Small intestine (tissue), 7 donors: ENCODE data around the gene C16orf74. TPM values are rescaled to one million over a fixed set of nuclear protein-coding genes. Genes with fewer than 3 reads are reported as not detected.

ENCODE experiments used
- DNase-seq, 2 donors: peaks; one replicate each; pipeline versions ENCODE4 v3.0.0 to v3.0.0-alpha.2; 2013
- FAIRE-seq: peaks from 2 replicates; lab custom pipeline; 2012; peaks lifted over from hg19 to GRCh38; lab: Jason Lieb, UNC
- H3K27ac ChIP-seq, 3 donors: one replicate each; pipeline ENCODE4 v1.5.1; 2013; ENCODE audit warnings: low read length in 2 of 3, mild to moderate bottlenecking in 2 of 3, control low read depth in 1 of 3, inconsistent platforms in 1 of 3, low read depth in 1 of 3, moderate library complexity in 1 of 3
- H3K27me3 ChIP-seq, 3 donors: one replicate each; pipeline ENCODE4 v1.6.1; 2013; ENCODE audit warnings: low read length in 3 of 3, inconsistent platforms in 1 of 3; ENCODE audit not compliant: control insufficient read depth in 3 of 3, insufficient read depth in 3 of 3
- H3K36me3 ChIP-seq, 3 donors: one replicate each; pipeline ENCODE4 v1.6.1; 2013; ENCODE audit warnings: low read length in 3 of 3, inconsistent platforms in 1 of 3, low read depth in 1 of 3, mild to moderate bottlenecking in 1 of 3, moderate library complexity in 1 of 3; ENCODE audit not compliant: control insufficient read depth in 3 of 3, insufficient read depth in 2 of 3
- H3K4me1 ChIP-seq, 3 donors: one replicate each; pipeline ENCODE4 v1.6.1; 2013; ENCODE audit warnings: low read length in 2 of 3, inconsistent platforms in 1 of 3, low read depth in 1 of 3, mild to moderate bottlenecking in 1 of 3, moderate library complexity in 1 of 3; ENCODE audit not compliant: control insufficient read depth in 3 of 3, insufficient read depth in 2 of 3
- H3K4me3 ChIP-seq, 3 donors: one replicate each; pipeline ENCODE4 v1.5.1; 2013; ENCODE audit warnings: low read length in 3 of 3, control low read depth in 1 of 3, inconsistent platforms in 1 of 3, low read depth in 1 of 3, mild to moderate bottlenecking in 1 of 3, moderate library complexity in 1 of 3
- H3K9me3 ChIP-seq, 2 donors: one replicate each; pipeline ENCODE4 v1.6.1; 2013; ENCODE audit warnings: low read depth in 1 of 2, low read length in 1 of 2; ENCODE audit not compliant: control insufficient read depth in 2 of 2, insufficient read depth in 1 of 2
- WGBS, 3 donors: extraction: QIAGEN DNeasy Blood & Tissue Kit; methylation state at CpG; one replicate each; pipeline ENCODE4 v1.1.7; 2013; 5-methylcytosine and 5-hydroxymethylcytosine counted together
- polyA plus RNA-seq, 4 donors: library from polyadenylated mRNA; stranded (reverse) in 3 of 4; unstranded in 1 of 4; fragments of 200-250 nt in 3 of 4; fragments of 120-200 nt in 1 of 4; gene quantifications; one replicate each; pipeline versions ENCODE4 v1.2.1 to v1.2.3, GENCODE V29; 2013
- donor health status: healthy with polysubstance abuse.
- donor health status: control.
- donor health status: control.
- donor health status: Bipolar disorder and iron deficiency.
- donor health status: healthy.

The C16orf74 gene
- polyA plus RNA-seq, 4 donors = 1.2 to 5.6 (median 4.9) TPM; not detected in 1

- Histone ChIP-seq H3K9me3 (no peaks in the 10 kb centered on the region), H3K36me3 (no peaks in the 10 kb centered on the region), H3K4me1 (peaks cover 0 to 32% (median 3%) of the 10 kb centered on the region in 3 donors), H3K27ac (no peak overlapping the region), H3K27me3 (peaks cover 2 to 55% (median 4%) of the 10 kb centered on the region in 3 donors), H3K4me3 (no peak overlapping the region)
- no peak for FAIRE-seq
- DNase-seq = peak; percentile 32 to 67
- WGBS, 3 donors = 19 to 43% (median 33%) methylated on average over 21 of the region's 21 CpGs
These were observed 1.9 kb upstream of the C16orf74 start for GRCh38 chr16:85752511-85753420.

GRCh38 chr16:85751698-85752501 lies 1.0 kb upstream of the C16orf74 start:
- FAIRE-seq = no peak

GRCh38 chr16:85750146-85750826 lies 610 bp downstream of the C16orf74 start:
- Histone ChIP-seq H3K27me3 (peaks cover 2 to 53% (median 4%) of the 10 kb centered on the region in 3 donors), H3K4me1 (peaks cover 0 to 32% (median 3%) of the 10 kb centered on the region in 3 donors), H3K9me3 (no peaks in the 10 kb centered on the region), H3K27ac (no peak overlapping the region), H3K4me3 (peak overlapping the region; percentile 17 to 52 (median 23)), H3K36me3 (peaks cover 0 to 2% (median 0%) of the 10 kb centered on the region in 3 donors)
- DNase-seq = peak in 1 of 2 donors; percentile 69
- FAIRE-seq = no peak
- WGBS, 3 donors = 1 to 4% (median 2%) methylated on average over 49 to 51 of the region's 51 CpGs

More at GRCh38 chr16:85751698-85752501, 1.0 kb upstream of the C16orf74 start:
- 21 to 39% (median 27%) methylated on average over 15 of the region's 15 CpGs for WGBS, 3 donors
- no peak for DNase-seq
- Histone ChIP-seq H3K27ac (no peak overlapping the region), H3K4me3 (peak overlapping the region in 1 of 3 donors; percentile 52), H3K4me1 (peaks cover 0 to 32% (median 3%) of the 10 kb centered on the region in 3 donors), H3K27me3 (peaks cover 2 to 55% (median 4%) of the 10 kb centered on the region in 3 donors), H3K9me3 (no peaks in the 10 kb centered on the region), H3K36me3 (no peaks in the 10 kb centered on the region)

GRCh38 chr16:85749771-85750145 lies 1.1 kb downstream of the C16orf74 start:
- Histone ChIP-seq H3K4me3 (peak overlapping the region in 1 of 3 donors; percentile 23), H3K9me3 (no peaks in the 10 kb centered on the region), H3K36me3 (peaks cover 0 to 2% (median 0%) of the 10 kb centered on the region in 3 donors), H3K27ac (no peak overlapping the region), H3K4me1 (peaks cover 0 to 32% (median 3%) of the 10 kb centered on the region in 3 donors), H3K27me3 (peaks cover 2 to 53% (median 4%) of the 10 kb centered on the region in 3 donors)
- FAIRE-seq (no peak), DNase-seq (no peak)
- 10 to 28% (median 22%) methylated on average over 13 to 14 of the region's 14 CpGs for WGBS, 3 donors

GRCh38 chr16:85746460-85747215 lies 4.3 kb downstream of the C16orf74 start:
- 70 to 80% (median 76%) methylated on average over 13 of the region's 13 CpGs for WGBS, 3 donors
- Histone ChIP-seq H3K4me1 (peaks cover 0 to 15% (median 3%) of the 10 kb centered on the region in 3 donors), H3K27ac (no peak overlapping the region), H3K36me3 (peaks cover 0 to 2% (median 0%) of the 10 kb centered on the region in 3 donors), H3K9me3 (no peaks in the 10 kb centered on the region), H3K27me3 (peaks cover under 1 to 26% (median 2%) of the 10 kb centered on the region in 3 donors), H3K4me3 (no peak overlapping the region)
- DNase-seq = no peak
- no peak for FAIRE-seq

GRCh38 chr16:85738923-85739715 lies 11.8 kb downstream of the C16orf74 start:
- 57 to 66% (median 58%) methylated on average over 13 of the region's 13 CpGs for WGBS, 3 donors
- Histone ChIP-seq H3K36me3 (peaks cover 0 to 6% (median 0%) of the 10 kb centered on the region in 3 donors), H3K4me1 (peaks cover 0 to 13% (median 0%) of the 10 kb centered on the region in 3 donors), H3K9me3 (no peaks in the 10 kb centered on the region), H3K4me3 (no peak overlapping the region), H3K27me3 (peaks cover 0 to 3% (median 0%) of the 10 kb centered on the region in 3 donors), H3K27ac (no peak overlapping the region)
- FAIRE-seq (no peak), DNase-seq (no peak)

GRCh38 chr16:85736921-85737320 lies 14.0 kb downstream of the C16orf74 start:
- Histone ChIP-seq H3K27ac (no peak overlapping the region), H3K27me3 (peaks cover 0 to 3% (median 0%) of the 10 kb centered on the region in 3 donors), H3K9me3 (no peaks in the 10 kb centered on the region), H3K4me3 (no peak overlapping the region), H3K4me1 (peaks cover 0 to 30% (median 0%) of the 10 kb centered on the region in 3 donors), H3K36me3 (peaks cover 0 to 7% (median 0%) of the 10 kb centered on the region in 3 donors)
- FAIRE-seq (no peak), DNase-seq (no peak)
- 84 to 88% (median 86%) methylated on average over 8 to 9 of the region's 9 CpGs for WGBS, 3 donors
